GM12865 (cell line): ENCODE data around the gene AHI1.

ENCODE experiments used
- DNase-seq: peaks from one replicate; pipeline ENCODE4 v3.0.0; 2010; ENCODE audit warnings: low read depth
- H3K4me3 ChIP-seq: 2 replicates; pipeline ENCODE4 v1.5.1; 2011; ENCODE audit warnings: mild to moderate bottlenecking, low read depth, low read length, control low read depth
- TF ChIP-seq, protein P1 (sequence below): IDR thresholded peaks from 2 replicates; pipeline ENCODE4 v1.5.1; 2011; ENCODE audit warnings: low read length, control low read depth, low read depth, inconsistent platforms; ENCODE audit not compliant: insufficient read depth; ENCODE audit errors: missing control alignments

The AHI1 gene

DNA sequence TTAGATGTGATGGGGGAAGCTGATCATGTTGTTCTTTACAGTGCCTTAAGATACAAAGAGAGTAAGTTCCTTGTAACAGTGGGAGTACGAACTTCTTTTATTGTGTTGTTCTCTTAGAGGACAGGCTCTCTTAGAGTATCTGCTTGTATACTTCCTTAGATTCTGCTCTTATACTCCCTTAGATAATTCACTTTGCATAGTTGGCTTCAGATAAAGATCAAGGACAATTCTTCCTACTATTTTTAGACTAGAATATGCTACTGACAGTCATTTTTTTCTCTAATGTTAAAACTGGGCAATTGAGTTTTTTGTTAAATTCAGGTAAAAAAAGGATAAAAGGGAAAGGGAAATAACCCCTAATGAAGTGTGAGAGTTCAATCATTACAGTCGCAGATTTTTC, 177.7 kb downstream of the AHI1 start:
- H3K4me3 ChIP-seq = no peak overlapping the region
- TF ChIP-seq, protein P1, sequence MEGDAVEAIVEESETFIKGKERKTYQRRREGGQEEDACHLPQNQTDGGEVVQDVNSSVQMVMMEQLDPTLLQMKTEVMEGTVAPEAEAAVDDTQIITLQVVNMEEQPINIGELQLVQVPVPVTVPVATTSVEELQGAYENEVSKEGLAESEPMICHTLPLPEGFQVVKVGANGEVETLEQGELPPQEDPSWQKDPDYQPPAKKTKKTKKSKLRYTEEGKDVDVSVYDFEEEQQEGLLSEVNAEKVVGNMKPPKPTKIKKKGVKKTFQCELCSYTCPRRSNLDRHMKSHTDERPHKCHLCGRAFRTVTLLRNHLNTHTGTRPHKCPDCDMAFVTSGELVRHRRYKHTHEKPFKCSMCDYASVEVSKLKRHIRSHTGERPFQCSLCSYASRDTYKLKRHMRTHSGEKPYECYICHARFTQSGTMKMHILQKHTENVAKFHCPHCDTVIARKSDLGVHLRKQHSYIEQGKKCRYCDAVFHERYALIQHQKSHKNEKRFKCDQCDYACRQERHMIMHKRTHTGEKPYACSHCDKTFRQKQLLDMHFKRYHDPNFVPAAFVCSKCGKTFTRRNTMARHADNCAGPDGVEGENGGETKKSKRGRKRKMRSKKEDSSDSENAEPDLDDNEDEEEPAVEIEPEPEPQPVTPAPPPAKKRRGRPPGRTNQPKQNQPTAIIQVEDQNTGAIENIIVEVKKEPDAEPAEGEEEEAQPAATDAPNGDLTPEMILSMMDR = no peak
- no peak for DNase-seq

- no peak for DNase-seq
- TF ChIP-seq, protein P1 = no peak
- H3K4me3 ChIP-seq = no peak overlapping the region
These were observed 178.6 kb downstream of the AHI1 start for GRCh38 chr6:135318738-135319469.

DNA sequence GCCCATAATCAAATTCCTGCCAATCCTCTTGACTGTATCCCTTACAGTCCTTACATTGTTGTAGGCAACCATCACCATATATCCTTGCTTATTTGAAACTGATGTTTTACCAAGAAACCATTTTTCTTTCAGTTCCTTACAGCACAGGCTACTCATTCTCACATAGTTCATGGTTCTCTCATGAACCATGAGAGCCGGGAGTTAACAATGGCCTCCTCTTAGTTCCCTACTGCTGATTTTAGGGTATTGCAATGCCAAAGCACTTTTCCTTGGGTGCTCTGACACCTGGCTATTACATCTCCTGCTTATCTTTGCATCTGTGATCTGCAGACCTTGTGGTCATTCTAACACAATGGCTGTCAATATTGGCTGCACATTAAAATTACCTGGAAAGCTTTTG, 183.0 kb downstream of the AHI1 start:
- TF ChIP-seq, protein P1 = no peak
- H3K4me3 ChIP-seq = no peak overlapping the region
- DNase-seq = peak; percentile 8

DNA sequence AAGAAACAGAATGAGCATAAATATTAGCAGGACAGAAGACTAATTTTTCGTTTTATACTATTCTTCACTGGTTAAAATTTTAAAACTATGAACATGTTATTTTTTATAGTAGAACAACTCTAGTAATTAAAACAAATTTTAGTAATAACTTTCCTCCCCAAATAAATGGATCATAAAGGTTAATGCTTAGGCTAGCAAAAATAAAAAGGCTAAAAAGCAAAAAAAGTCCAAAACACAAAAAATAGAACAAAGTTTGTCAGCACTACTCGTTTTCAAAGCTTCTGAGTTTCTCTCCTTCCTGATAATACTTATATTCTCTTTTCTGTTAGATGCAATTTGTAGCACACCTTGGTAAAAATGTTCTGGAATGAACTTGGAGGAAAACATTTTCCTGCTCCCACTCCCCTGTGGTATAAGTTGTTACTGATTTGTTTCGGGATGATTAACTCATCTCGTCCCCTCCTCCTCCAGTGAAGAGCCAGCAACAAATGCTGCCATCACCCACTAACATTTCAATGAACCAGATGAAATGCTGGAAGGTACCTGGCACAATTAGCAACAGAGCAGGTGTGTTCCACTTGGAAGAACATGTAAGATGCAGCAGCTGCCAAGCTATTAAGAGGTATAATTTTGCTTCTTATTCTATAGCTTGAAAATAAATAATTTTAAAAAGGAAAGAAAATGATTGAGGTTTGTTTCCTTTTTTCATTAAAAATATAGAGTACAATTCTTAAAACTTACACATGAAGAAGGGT, 185.9 kb downstream of the AHI1 start:
- TF ChIP-seq, protein P1 = no peak
- no peak for DNase-seq

DNA sequence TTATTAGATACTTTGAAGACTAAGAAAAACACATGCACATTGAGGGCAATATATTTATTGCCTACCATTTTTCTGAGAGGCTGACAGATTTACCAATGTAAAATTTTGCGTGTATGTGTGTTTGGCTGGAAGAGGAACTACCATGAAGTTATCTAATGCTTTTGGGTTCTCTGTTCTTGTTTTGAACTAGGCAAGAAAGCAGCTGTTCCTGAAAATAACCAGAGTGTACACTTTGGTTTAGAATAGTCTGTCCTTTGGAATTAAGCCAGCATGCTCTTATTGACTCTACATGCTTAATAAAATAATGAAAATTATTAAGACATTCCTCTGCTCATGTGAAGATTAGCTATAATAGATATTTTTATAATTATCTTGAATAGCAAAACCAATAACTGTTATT, 187.2 kb downstream of the AHI1 start:
- no peak overlapping the region for H3K4me3 ChIP-seq
- DNase-seq = no peak
- TF ChIP-seq, protein P1 = no peak

More for the DNA sequence above, 185.9 kb downstream of the AHI1 start:
- H3K4me3 ChIP-seq = no peak overlapping the region

GRCh38 chr6:135306740-135307420, 190.7 kb downstream of the AHI1 start:
- TF ChIP-seq, protein P1 = no peak
- no peak overlapping the region for H3K4me3 ChIP-seq
- no peak for DNase-seq
